Tibial nerve (tissue), 3 donors: Measurements from ENCODE around the gene NCS1.

Experiments used
- POLR2A ChIP-seq, 2 donors: fragments of 450-650 bp; IDR thresholded peaks; one replicate each; pipeline ENCODE4 v1.6.1; 2017; ENCODE audit warnings: antibody characterized with exemption in 2 of 2, mild to moderate bottlenecking in 2 of 2, moderate library complexity in 2 of 2
- TF ChIP-seq, protein P1 (sequence below), 5 experiments: fragments of 200-600 bp in 3 of 5; fragments of 450-650 bp in 2 of 5; sonication (generic) in 3 of 5; IDR thresholded peaks; one replicate each; pipeline ENCODE4 v1.5.1; 2016 to 2019; ENCODE audit warnings: antibody characterized with exemption in 5 of 5, mild to moderate bottlenecking in 3 of 5, moderate library complexity in 2 of 5

GRCh38 chr9:130198501-130199179 lies 26.4 kb downstream of the NCS1 start:
- TF ChIP-seq, protein P1, sequence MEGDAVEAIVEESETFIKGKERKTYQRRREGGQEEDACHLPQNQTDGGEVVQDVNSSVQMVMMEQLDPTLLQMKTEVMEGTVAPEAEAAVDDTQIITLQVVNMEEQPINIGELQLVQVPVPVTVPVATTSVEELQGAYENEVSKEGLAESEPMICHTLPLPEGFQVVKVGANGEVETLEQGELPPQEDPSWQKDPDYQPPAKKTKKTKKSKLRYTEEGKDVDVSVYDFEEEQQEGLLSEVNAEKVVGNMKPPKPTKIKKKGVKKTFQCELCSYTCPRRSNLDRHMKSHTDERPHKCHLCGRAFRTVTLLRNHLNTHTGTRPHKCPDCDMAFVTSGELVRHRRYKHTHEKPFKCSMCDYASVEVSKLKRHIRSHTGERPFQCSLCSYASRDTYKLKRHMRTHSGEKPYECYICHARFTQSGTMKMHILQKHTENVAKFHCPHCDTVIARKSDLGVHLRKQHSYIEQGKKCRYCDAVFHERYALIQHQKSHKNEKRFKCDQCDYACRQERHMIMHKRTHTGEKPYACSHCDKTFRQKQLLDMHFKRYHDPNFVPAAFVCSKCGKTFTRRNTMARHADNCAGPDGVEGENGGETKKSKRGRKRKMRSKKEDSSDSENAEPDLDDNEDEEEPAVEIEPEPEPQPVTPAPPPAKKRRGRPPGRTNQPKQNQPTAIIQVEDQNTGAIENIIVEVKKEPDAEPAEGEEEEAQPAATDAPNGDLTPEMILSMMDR (IDR thresholded peaks at IDR 0.05), result no peak
- TF ChIP-seq POLR2A (IDR thresholded peaks at IDR 0.05), result no peak
